NCI-H510A treated with DMSO at 0.1 percent for 48 hours (cell line): ENCODE results near the gene SLC22A12.
"Not testable (repeated sequence)": the region's sequence is repeated elsewhere in the genome, so short reads cannot be mapped to it uniquely, and the experiment has no call there.

Experiments used
- DNase-seq: peaks from one replicate; lab custom pipeline; 2025; lab: John Stamatoyannopoulos, UW

The SLC22A12 gene

GRCh38 chr11:64590763-64591221, at the start of gene SLC22A12:
TSS of gene SLC22A12 (plus strand) at chr11:64591220. CDS start at chr11:64591557, 337 bp downstream.
- DNase-seq: no peak

DNA sequence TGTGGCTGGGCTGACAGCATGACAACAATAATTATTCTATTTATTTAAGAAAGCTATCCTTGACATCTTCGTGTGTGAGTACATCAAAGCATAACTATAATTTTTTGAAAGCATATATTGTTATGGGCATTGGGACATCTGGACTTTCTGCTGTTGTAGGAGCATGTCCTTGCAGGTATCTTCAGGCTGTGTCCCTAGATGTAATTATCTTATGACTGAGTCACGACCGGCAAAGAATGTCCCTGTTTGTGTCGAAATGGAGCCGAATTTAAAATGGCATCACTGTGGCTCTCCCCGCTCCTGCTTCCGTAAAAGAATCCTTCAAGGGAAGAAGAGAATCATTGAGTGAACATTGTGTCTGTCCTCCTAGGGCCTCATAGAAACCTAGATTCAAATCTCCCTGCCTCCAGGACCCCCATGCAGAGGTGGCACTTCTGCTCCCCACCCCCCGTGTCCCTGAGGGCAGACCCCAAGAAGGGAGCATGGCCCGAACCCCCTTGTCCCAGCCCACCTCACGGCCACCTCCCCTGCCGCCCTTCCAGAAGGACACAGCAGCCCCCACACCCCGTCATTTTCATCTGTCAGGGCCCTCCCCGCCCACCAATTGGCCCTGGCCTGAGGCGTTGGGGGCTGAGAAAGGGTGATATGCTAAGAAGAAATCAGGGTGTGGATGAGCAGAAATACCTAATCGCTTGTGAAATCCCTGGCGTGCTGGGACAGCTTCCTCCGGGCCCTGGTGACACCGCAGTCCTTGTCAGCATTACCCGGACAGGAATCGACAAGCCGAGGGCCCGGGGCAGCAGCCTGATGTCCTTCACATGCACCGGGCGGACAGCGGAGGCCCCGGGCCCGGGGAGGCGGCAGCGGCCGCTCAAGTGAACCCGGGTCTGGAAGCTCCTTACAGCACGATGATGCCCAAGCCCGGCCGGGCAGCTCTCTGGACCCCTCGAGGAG, 48.6 kb upstream of the SLC22A12 start:
- DNase-seq: no peak

- DNase-seq: no peak
Measured at GRCh38 chr11:64543818-64544217, 47.2 kb upstream of the SLC22A12 start.

DNA sequence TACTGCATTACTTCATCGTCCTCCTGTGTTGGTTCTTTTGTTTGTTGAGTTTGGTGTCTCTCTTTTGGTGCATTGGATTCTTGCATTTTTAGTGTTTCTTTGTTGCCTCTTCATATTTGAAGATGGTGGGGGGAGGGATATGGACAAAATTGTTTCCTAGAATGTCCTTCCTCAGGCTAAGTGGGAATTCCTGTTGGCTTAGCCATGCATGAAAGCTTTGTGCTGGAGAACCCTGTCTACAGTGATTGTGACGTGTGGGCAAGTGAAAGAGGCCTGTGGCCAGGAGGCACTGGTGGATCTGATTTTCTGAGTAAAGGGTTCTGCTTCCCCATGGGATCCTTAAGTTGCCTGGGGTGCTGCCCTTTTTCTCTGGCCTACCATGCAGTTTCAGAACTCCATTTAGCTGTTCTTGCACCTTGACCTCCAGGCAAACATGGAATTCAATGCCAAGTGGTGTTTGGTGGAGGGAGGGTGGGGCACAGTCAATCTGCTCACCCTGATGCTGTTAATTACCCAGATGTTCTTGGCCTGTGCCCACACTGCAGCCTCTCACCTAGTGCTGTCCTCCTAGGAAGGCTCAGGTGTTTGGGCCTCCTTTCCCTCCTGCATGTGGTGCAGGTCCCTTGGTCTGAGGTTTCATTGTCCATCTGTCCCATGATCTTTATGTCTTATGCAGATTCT, 46.3 kb upstream of the SLC22A12 start:
- DNase-seq: no peak

DNA sequence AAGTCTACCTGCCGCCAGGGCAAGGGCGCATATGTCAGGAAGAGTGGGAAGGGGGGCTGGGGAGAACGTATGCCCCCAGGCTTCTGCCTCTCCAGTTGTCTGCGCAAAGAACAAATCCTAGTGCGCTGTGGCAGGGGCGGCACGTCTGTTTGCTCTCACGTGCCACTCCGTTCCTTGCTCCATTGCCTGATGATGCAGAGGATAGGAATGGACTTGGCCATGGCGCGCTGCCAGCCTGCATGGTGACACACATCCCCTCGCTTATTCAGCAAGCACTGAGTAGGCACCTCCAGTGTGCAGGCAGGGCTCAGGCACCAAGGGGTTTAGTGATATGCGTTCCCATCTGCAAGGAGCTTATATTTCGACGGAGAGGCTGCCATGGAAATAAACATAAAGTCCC, 45.4 kb upstream of the SLC22A12 start:
- DNase-seq: no peak

DNA sequence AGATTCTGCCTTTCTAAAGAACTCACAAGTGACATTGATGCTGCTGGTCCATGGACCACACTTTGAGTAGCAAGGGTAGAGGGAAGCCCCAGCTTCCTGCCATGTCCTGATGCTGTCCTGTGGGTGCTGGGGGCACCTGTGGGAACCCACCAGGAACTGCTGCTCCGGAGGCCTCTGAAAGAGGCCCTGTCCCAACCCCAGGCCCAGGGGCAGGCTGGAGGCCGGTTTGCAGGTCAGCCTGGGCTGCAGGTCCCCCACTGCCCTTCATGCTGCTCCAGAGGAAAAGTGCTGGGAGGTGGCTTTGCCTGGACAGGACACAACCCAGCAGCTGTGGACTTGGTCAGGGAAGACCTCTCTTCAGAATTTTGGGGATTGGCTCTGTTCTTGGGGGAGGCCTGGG, 44.8 kb upstream of the SLC22A12 start:
- DNase-seq: no peak

DNA sequence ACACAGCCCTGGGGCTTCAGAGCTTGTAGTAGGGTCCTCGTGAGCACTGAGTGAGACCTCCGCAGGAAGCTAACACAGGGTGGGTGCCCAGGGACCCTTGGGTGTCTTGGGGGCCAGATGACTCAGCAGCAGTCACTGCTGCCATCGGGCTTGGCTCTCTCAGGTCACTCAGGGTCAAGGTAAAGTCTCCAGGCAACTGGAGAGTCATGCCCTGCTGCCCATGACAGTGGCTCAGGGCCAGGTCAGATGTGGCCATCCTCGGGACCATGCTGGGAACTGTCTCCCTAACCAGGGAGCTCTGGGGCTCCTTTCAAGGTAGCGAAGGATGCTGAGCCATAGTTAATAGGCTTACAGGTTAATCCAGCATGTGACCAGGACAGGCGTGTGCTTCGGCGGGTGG, 44.4 kb upstream of the SLC22A12 start:
- no peak for DNase-seq

DNA sequence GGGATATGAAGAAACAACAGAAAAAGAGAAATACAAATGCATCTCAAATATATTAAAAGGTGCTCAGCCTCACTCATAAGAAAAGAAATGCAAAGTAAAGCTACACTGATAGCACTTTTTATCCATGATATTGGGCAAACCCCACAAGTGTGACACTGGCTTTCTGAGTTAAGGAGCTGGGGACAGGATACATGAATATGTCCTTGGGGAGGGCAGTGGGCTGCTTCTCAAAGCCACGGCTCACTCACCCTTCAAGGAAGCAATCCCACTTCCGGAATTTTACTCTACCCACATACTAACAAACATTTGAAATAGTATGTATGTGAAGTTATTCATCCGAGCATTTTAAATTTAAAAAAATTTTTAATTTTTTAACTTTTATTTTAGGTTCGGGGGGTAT, 41.1 kb upstream of the SLC22A12 start:
- no peak for DNase-seq

DNA sequence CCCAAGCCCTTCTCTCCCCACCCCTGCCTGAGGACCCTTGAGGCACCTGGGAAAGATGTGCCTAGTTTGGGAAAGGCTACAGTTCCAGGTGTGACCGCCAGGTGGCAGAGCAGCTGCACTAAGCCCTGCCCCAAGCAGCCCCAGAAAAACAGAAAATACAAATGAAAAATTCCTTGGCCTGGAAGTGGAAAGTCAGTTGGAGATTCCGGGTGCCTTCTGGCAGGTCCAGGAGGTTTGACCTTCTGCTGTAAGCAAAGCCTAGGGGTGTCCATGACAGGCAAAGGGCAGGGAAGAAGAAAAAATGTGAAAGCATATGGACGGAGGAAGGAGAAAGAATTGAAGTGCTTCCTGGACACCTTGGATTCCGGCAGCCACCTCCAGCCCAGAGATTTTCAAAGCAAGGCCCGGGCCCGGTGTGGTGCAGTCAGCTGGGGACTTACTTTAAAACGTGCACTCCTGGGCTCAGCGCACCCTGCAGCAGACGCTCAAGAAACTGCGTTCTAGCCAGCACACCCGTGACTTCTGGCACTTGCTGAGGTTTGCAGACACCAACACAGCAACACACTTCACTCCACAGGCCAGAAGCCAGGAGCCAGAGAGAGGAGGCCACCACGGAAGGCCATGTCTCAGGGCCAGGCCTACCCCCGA, 37.3 kb upstream of the SLC22A12 start:
- DNase-seq: peak; percentile 3

GRCh38 chr11:64556044-64556720, 34.8 kb upstream of the SLC22A12 start:
- no peak for DNase-seq

- DNase-seq: no peak
Measured at GRCh38 chr11:64556721-64557250, 34.2 kb upstream of the SLC22A12 start.

GRCh38 chr11:64558065-64558745, 32.8 kb upstream of the SLC22A12 start:
- no peak for DNase-seq

GRCh38 chr11:64558869-64559268, 32.2 kb upstream of the SLC22A12 start:
- no peak for DNase-seq

DNA sequence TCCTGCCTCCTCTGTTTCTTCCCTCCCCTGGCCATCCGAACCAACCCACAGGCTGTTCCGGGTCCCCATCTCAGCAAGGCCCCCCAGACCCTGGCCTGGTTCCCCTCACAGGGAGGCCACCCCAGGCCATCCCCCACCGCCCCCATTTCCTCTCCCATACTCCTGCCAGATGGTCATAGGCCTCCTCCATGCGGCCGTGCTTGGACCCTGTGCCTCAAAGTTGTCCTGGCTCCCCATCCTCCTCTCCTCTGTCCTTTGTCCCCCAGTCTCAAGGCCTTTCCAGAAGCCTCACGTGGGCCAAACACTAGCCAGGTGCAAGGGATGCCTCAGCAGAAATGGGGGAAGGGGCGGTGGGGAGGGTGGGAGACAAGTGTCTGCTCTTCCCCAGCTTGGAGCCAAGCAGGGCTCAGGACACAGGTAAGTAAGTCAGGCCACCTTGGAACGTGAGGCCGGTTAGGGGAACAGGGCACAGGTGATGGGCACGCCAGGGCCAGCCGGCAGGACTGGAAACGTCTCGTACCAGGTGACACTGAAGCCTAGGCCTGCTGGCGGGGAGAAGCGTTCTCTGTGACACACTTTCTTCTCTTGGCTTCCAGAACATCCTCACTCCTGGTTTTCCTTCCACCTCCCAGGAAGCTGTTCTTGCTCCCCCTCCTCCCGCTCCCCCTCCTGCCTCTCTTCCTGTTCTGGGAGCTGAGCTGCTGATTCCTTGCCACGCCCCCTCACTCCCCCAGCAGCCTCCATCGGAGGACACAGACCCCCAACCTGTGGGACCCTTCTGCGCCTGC, 31.5 kb upstream of the SLC22A12 start:
- no peak for DNase-seq

GRCh38 chr11:64560139-64560771, 30.8 kb upstream of the SLC22A12 start:
- DNase-seq: no peak

DNA sequence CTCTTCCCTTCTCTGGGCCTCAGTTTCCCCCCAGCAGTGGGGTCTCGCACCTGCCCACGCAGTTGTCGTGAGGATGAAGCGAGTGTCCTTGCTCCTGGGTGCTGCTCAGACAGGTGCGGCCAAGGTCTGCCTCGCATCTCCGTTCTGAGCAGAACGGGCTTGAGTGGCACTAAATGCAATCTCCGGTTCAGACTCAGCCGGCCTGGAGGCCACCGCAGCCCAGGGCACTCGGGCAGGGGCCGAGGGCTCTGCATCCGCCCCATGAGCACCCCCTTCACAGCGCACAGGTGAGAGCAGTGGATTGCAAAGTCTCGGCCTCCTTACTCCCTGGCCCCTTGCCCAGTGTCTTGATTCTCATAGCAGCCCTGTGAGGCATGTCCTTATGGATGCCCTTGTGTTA, 30.1 kb upstream of the SLC22A12 start:
- DNase-seq: no peak

GRCh38 chr11:64561429-64561828, 29.6 kb upstream of the SLC22A12 start:
- not testable (repeated sequence) for DNase-seq

- DNase-seq: no peak
Measured at GRCh38 chr11:64561984-64562722, 28.9 kb upstream of the SLC22A12 start.

- DNase-seq: no peak
Measured at GRCh38 chr11:64562723-64563351, 28.2 kb upstream of the SLC22A12 start.
